ENCODE results near the gene TMC8. TPM values are rescaled to one million over a fixed set of nuclear protein-coding genes. Genes with fewer than 3 reads are reported as not detected.
A peak's percentile ranks its signal among the peaks of the same experiment; 100 is the strongest.

The TMC8 gene
- total and polyA plus RNA-seq, 7 donors = 0.30 to 2.8 (median 0.89) TPM

DNA sequence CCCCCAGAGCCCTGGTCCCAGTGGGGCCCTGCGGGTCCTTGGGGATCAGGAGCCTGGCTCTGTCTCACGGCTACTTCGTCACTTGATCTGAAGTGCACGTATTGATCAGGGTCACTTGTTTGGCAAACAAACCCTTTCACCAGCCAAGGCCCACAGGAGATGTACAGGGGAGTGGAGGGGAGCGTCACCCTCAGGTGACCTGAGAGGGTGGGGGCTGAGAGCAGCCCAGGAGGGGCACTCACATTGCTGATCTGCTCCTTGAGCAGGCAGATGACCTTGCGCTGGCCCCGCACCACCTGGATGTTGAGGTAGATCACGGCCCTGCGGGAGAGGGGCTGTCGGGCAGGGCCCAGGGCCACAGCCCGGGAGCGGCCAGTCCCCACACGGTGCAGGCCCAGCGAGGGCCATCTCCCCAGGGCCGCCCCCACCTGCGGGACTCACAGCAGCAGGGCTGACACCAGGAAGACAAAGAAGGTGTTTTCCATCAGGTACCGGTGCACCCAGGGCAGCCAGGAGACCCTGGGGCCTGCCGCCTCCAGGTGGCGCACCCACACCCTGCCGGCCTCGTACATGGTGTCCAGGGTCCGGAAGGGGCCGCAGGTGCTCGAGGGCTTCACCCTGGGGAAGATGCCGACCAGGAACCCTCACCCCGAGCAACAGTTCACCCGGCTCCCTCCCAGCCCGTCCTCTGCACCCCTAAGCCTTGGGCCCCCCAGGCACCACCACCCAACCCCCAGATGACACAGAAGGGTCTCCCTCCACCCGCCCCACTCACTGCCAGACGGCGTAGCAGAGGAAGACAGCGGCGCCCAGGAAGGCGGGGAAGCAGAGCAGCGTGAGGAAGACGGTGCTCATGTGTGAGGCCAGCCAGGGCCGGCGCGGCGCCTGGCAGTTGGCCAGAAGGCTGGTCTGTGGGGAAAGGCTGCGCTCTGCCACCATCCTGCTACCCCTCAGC lies 13.3 kb upstream of the TMC8 start:
- Histone ChIP-seq H3K36me3 (ENCODE audit: insufficient read depth in 1 of 2, low read depth in 1 of 2) (no peaks in the 10 kb centered on the region), H3K27me3 (ENCODE audit: insufficient read depth in 3 of 3, low read length in 2 of 3) (peaks cover 0 to 2% (median 0%) of the 10 kb centered on the region in 3 donors), H3K27ac (no peak overlapping the region), H3K9me3 (no peaks in the 10 kb centered on the region), H3K4me3 (no peak overlapping the region), H3K4me1 (peaks cover 7% of the 10 kb centered on the region)
- ATAC-seq = no peak
- intact Hi-C loops (cut with DNase I) = loop anchor here in 1 of 2 donors (10.0 kb wide), 1 partner anchor 307 kb away; no protein-coding TSS in a partner anchor
- 58 to 74% (median 65%) methylated on average over 36 to 41 of the region's 41 CpGs for WGBS, 3 donors
- peak in 1 of 2 donors; percentile 48 for DNase-seq
- TF ChIP-seq, protein P1, sequence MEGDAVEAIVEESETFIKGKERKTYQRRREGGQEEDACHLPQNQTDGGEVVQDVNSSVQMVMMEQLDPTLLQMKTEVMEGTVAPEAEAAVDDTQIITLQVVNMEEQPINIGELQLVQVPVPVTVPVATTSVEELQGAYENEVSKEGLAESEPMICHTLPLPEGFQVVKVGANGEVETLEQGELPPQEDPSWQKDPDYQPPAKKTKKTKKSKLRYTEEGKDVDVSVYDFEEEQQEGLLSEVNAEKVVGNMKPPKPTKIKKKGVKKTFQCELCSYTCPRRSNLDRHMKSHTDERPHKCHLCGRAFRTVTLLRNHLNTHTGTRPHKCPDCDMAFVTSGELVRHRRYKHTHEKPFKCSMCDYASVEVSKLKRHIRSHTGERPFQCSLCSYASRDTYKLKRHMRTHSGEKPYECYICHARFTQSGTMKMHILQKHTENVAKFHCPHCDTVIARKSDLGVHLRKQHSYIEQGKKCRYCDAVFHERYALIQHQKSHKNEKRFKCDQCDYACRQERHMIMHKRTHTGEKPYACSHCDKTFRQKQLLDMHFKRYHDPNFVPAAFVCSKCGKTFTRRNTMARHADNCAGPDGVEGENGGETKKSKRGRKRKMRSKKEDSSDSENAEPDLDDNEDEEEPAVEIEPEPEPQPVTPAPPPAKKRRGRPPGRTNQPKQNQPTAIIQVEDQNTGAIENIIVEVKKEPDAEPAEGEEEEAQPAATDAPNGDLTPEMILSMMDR (IDR thresholded peaks at IDR 0.05) = peak; percentile 25

DNA sequence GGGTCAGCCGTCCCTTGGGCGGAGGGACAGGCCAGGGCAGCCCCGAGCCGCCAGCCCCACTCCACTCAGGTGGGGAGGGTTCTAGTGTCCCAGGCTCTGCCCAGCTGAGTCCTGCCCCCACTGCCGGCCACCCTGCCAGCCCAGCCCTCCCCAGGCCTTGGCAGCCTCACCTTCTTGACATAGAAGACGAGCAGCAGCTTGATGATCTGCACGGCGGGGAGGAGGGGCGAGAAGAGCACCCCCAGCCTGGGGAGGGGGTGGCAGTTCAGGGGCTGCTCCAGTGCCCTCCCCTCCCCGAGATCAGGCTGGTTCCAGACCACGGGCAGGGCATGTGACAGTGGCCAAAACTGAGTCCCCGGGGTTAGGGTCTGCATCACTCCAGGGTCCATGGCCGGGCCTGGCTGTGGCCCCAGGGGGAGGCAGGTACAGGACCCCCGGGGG lies 11.8 kb upstream of the TMC8 start:
- H3K36me3 ChIP-seq (ENCODE audit: insufficient read depth in 1 of 2, low read depth in 1 of 2) = no peaks in the 10 kb centered on the region
- TF ChIP-seq, protein P1 (IDR thresholded peaks at IDR 0.05) = no peak

DNA sequence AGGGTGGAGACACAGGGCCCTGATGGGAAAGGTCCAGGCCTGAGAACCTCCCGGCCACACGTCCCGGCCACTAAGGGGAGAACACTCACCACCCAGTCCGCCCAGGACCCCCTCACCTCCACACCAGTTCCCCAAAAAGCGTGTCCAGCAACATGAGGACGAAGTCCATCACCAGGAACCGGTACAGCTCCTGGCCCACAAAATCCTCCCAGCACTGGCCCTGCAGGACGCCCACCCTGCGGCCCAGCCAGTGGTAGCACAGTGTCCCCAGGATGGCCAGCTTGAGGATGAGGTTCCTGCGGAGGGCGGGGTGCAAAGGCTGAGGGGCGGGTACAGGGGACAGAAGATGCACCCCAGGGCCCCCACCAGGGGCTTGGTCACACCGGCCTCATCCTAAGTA lies 10.0 kb upstream of the TMC8 start:
- TF ChIP-seq, protein P1 (IDR thresholded peaks at IDR 0.05) = no peak
- no peak for ATAC-seq
- no peaks in the 10 kb centered on the region for H3K27me3 ChIP-seq (ENCODE audit: insufficient read depth in 3 of 3, low read length in 2 of 3)
- H3K36me3 ChIP-seq (ENCODE audit: insufficient read depth in 1 of 2, low read depth in 1 of 2) = no peaks in the 10 kb centered on the region
- no peaks in the 10 kb centered on the region for H3K4me1 ChIP-seq
- H3K27ac ChIP-seq = no peak overlapping the region
- no peak for DNase-seq
- intact Hi-C loops (cut with DNase I) = no loop called here
- H3K9me3 ChIP-seq = no peaks in the 10 kb centered on the region
- 95 to 98% (median 97%) methylated on average over 13 of the region's 13 CpGs for WGBS, 3 donors
- no peak overlapping the region for H3K4me3 ChIP-seq

More for the DNA sequence above, 11.8 kb upstream of the TMC8 start:
- Histone ChIP-seq H3K27me3 (ENCODE audit: insufficient read depth in 3 of 3, low read length in 2 of 3) (peaks cover 0 to 2% (median 0%) of the 10 kb centered on the region in 3 donors), H3K4me1 (no peaks in the 10 kb centered on the region), H3K4me3 (no peak overlapping the region), H3K27ac (no peak overlapping the region), H3K9me3 (no peaks in the 10 kb centered on the region)
- DNase-seq = no peak
- intact Hi-C loops (cut with DNase I) = loop anchor here in 1 of 2 donors (10.0 kb wide), 1 partner anchor 306 kb away; no protein-coding TSS in a partner anchor
- ATAC-seq = no peak
- WGBS, 3 donors = 78 to 86% (median 82%) methylated on average over 14 of the region's 14 CpGs

DNA sequence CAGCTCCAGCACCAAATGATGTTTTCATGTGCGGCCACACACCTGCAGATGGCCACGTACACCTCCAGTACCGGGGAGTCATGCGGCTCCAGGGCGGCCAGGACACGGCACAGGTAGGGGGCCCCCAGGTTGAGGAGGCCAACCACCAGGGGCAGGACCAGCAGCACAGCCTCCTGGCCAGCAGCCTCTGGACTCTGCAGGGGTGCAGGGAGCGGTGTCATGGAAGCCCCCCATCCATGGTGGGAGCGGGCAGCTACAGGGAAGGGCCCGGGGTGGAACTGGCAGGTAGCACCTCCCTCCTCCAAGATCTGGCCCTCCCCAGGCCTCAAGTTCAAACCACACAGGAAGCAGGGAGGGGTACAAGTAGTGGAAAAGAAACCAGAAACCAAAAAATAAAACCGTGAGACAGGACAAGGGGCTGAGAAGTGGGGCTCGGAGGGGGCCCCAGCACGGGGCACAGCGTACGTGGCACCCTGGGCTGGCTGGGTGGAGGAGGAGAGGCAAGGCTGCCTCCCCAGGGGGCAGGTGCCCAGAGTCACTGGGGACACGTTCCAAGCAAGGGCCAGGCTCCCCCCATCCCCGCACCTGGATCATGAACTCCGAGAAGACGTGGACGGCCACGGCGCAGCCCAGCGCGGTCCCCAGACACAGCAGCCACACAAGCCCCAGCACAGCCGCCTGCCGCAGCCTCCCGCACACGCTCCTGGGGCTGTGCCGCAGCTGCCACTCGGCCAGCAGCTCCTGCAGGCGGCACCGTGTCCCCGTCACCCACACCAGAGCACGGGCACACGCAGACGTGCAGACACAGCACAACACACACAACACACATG lies 9.4 kb upstream of the TMC8 start:
- ATAC-seq (no peak), DNase-seq (no peak)
- Histone ChIP-seq H3K4me1 (no peaks in the 10 kb centered on the region), H3K9me3 (no peaks in the 10 kb centered on the region), H3K27ac (no peak overlapping the region), H3K4me3 (no peak overlapping the region), H3K36me3 (ENCODE audit: insufficient read depth in 1 of 2, low read depth in 1 of 2) (no peaks in the 10 kb centered on the region), H3K27me3 (ENCODE audit: insufficient read depth in 3 of 3, low read length in 2 of 3) (no peaks in the 10 kb centered on the region)
- TF ChIP-seq, protein P1 (IDR thresholded peaks at IDR 0.05) = no peak
- intact Hi-C loops (cut with DNase I) = no loop called here
- WGBS, 3 donors = 87 to 96% (median 88%) methylated on average over 28 to 35 of the region's 35 CpGs

All from psoas muscle (tissue), 8 donors.